WERI-Rb-1 (cell line): ENCODE results near the gene ID4.

Experiments
- DNase-seq: peaks from one replicate; pipeline ENCODE4 v3.0.0-alpha.2; 2020
- H3K27ac ChIP-seq: fragments of 250-450 bp; sonication (Bioruptor Pico); 2 replicates; pipeline ENCODE4 v1.5.1; 2020; ENCODE audit warnings: mild to moderate bottlenecking, moderate library complexity
- H3K27me3 ChIP-seq: fragments of 250-450 bp; sonication (Bioruptor Pico); 2 replicates; pipeline ENCODE4 v1.5.1; 2021; ENCODE audit warnings: mild to moderate bottlenecking, low read depth, moderate library complexity; ENCODE audit not compliant: insufficient read depth, severe bottlenecking
- H3K36me3 ChIP-seq: fragments of 250-450 bp; sonication (Bioruptor Pico); 2 replicates; pipeline ENCODE4 v1.5.1; 2020; ENCODE audit warnings: mild to moderate bottlenecking, moderate library complexity
- H3K4me3 ChIP-seq: 2 replicates; pipeline ENCODE4 v1.5.1; 2011; ENCODE audit warnings: low read depth, mild to moderate bottlenecking, control low read depth, low read length
- H3K9me3 ChIP-seq: fragments of 250-450 bp; sonication (Bioruptor Pico); 2 replicates; pipeline ENCODE4 v1.5.1; 2021; ENCODE audit warnings: mild to moderate bottlenecking, moderate library complexity; ENCODE audit not compliant: severe bottlenecking
- CTCF ChIP-seq: IDR thresholded peaks from 2 replicates; pipeline ENCODE4 v1.5.1; 2011; ENCODE audit warnings: low read depth, mild to moderate bottlenecking, control low read depth, inconsistent platforms, low read length

ID4 gene

GRCh38 chr6:19866173-19866984 lies 29.2 kb downstream of the ID4 start:
- TF ChIP-seq CTCF: no peak
- Histone ChIP-seq H3K9me3 (no peaks in the 10 kb centered on the region), H3K4me3 (peak overlapping the region; percentile 46), H3K27ac (peak overlapping the region; percentile 0; the same call in 1 of the 2 replicates), H3K36me3 (no peaks in the 10 kb centered on the region), H3K27me3 (no peaks in the 10 kb centered on the region)
- DNase-seq: peak; percentile 74

- no peak for TF ChIP-seq CTCF
- Histone ChIP-seq H3K9me3 (no peaks in the 10 kb centered on the region), H3K36me3 (no peaks in the 10 kb centered on the region), H3K27ac (no peak overlapping the region), H3K4me3 (no peak overlapping the region), H3K27me3 (no peaks in the 10 kb centered on the region)
- DNase-seq: no peak
Measured at GRCh38 chr6:19866985-19867627, 29.9 kb downstream of the ID4 start.

GRCh38 chr6:19869464-19869863 lies 32.3 kb downstream of the ID4 start:
- peak; percentile 56; the same call in 1 of the 2 replicates for TF ChIP-seq CTCF
- Histone ChIP-seq H3K36me3 (no peaks in the 10 kb centered on the region), H3K27ac (no peak overlapping the region), H3K4me3 (no peak overlapping the region), H3K9me3 (no peaks in the 10 kb centered on the region), H3K27me3 (no peaks in the 10 kb centered on the region)
- peak; percentile 49 for DNase-seq

GRCh38 chr6:19870322-19870721 lies 33.2 kb downstream of the ID4 start:
- Histone ChIP-seq H3K36me3 (no peaks in the 10 kb centered on the region), H3K4me3 (no peak overlapping the region), H3K27me3 (no peaks in the 10 kb centered on the region), H3K9me3 (no peaks in the 10 kb centered on the region), H3K27ac (no peak overlapping the region)
- TF ChIP-seq CTCF: no peak
- DNase-seq: no peak

- Histone ChIP-seq H3K27ac (no peak overlapping the region), H3K4me3 (no peak overlapping the region), H3K9me3 (no peaks in the 10 kb centered on the region), H3K27me3 (no peaks in the 10 kb centered on the region), H3K36me3 (no peaks in the 10 kb centered on the region)
- TF ChIP-seq CTCF: peak; percentile 72
- peak; percentile 50 for DNase-seq
Measured at GRCh38 chr6:19873031-19873430, 35.9 kb downstream of the ID4 start.
